Measurements from ENCODE around the gene CNOT4. TPM values are rescaled to one million over a fixed set of nuclear protein-coding genes. Genes with fewer than 3 reads are reported as not detected.

Gene CNOT4
- total RNA-seq, 2 experiments from 2014 or later, result 22.1 to 23.3 TPM

DNA sequence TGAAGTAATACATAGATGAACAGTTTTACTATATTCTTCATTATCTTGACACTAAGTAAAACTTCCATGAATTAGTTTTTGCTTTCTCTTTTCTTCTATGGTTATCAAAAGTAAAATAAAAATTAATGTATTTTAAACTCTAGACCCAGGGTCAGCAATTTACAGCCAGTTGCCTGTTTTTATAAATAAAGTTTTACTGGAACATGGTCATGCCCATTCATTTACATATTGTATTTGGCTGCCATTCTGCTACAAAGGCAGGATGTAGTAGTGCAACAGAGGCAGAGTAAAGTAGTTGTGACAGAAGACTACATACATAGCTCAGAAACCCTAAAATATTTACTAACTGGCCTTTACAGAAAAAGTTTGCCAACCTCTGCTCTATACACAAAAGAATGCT lies 98.8 kb downstream of the CNOT4 start:
- DNase-seq, result no peak
- no peak for ATAC-seq
- ChIA-PET CTCF (interaction anchor here (1.2 kb wide), 1 partner anchor 130 kb away, joined by 3 read pairs; no protein-coding TSS in a partner anchor), POLR2A (no interaction called here)
- peaks cover 25% of the 10 kb centered on the region for H3K36me3 Mint-ChIP-seq (ENCODE audit: low read depth)
- H3K27ac Mint-ChIP-seq, result no peak overlapping the region
- no peaks in the 10 kb centered on the region for H3K27me3 Mint-ChIP-seq (ENCODE audit: low read depth)
- peaks cover 9% of the 10 kb centered on the region for H3K4me1 Mint-ChIP-seq (ENCODE audit: low read depth)
- H3K9me3 Mint-ChIP-seq (ENCODE audit: insufficient read depth), result no peaks in the 10 kb centered on the region
- H3K4me3 Mint-ChIP-seq, result no peak overlapping the region

DNA sequence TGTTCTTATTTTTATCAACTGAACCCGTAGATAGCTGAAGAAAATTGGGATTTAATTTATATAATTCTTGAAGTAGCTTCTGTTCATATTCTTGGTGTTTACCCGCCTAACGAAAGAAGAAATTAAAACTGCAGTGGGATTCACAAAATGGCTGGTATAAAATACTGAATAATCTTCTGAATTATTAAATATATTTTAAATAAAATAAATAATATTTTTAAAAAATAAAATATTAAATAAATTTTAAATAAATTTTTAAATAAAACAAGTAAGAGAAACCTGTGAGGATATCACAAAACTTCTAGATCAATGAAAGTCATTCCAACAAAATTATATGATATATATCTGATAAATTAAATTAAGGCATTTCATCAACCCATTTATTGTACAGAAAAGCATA lies 99.4 kb downstream of the CNOT4 start:
- Mint-ChIP-seq H3K27ac (no peak overlapping the region), H3K4me1 (ENCODE audit: low read depth) (peaks cover 9% of the 10 kb centered on the region), H3K27me3 (ENCODE audit: low read depth) (no peaks in the 10 kb centered on the region), H3K9me3 (ENCODE audit: insufficient read depth) (no peaks in the 10 kb centered on the region), H3K36me3 (ENCODE audit: low read depth) (peaks cover 25% of the 10 kb centered on the region), H3K4me3 (no peak overlapping the region)
- DNase-seq (no peak), ATAC-seq (no peak)
- CTCF ChIA-PET, result no interaction called here
- POLR2A ChIA-PET, result no interaction called here

DNA sequence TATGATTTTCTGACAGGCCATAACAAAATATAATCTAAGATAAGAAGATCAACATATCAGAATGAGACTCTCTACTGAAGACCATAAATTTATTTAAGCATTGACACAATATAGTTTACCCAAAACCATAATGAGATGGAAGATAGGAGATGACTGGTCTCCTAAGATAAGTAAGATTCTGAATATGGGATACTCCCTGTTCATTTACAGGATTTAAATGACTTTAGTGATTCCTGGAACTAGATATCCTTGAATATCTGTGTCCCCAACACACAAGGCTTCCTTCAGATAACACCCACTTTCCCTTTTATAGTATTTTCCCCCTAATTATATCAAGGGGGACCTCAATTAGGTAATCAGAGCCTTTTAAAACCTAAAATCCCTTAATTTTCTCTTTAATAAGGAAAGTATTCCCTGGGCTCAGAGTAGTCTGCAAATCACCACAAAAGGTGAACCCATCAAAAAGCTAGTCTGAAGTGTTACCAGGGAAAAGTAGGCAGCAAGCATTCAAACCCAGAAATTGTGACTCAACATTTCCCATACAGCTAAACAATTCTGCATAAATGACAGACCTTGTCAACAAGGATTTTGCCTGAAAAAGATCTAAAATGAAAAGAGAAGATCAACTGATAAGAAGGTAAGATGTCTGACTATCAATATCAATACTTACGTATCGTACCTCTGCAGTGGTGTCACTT lies 99.9 kb downstream of the CNOT4 start:
- peaks cover 25% of the 10 kb centered on the region for H3K36me3 Mint-ChIP-seq (ENCODE audit: low read depth)
- H3K9me3 Mint-ChIP-seq (ENCODE audit: insufficient read depth), result no peaks in the 10 kb centered on the region
- DNase-seq (no peak), ATAC-seq (no peak)
- POLR2A ChIA-PET, result no interaction called here
- CTCF ChIA-PET, result no interaction called here
- H3K4me3 Mint-ChIP-seq, result no peak overlapping the region
- H3K27me3 Mint-ChIP-seq (ENCODE audit: low read depth), result no peaks in the 10 kb centered on the region
- no peak overlapping the region for H3K27ac Mint-ChIP-seq
- peaks cover 9% of the 10 kb centered on the region for H3K4me1 Mint-ChIP-seq (ENCODE audit: low read depth)

DNA sequence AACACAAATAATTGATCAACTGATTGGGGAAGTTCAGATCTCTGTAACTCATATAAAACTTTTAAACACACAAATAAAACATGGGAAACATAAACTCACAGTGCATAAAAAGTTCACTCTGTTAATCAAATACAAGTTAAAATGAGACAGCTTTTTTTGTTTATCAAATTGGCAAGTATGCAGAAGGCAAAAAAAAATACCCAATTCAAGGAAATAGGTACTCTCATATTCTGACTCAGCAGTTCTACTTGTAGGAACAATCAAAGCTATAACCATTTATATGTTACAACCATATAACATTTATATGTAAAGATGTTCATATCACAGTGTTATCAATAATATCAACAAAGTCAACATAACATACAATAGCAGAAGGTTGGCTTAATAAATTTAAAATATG lies 102.0 kb downstream of the CNOT4 start:
- ATAC-seq, result no peak
- no peak overlapping the region for H3K27ac Mint-ChIP-seq
- CTCF ChIA-PET, result no interaction called here

DNA sequence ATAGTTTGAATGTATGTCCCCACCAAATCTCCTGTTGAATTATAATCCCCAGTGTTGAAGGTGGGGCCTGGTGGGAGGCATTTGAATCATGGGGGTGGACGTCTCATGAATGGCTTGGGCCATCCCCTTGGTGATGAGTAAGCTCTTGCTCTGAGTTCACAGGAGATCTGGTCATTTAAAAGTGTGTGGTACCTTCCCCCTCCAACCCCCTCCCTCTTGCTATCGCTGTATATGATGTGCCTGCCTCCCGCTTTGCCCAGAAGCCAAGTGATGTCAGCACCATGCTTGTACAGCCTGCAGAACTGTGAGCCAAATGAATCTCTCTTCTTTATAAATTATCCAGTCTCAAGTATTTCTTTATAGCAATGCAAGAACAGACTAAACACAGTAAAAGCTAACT lies 103.0 kb downstream of the CNOT4 start:
- POLR2A ChIA-PET, result no interaction called here
- no peak overlapping the region for H3K4me3 Mint-ChIP-seq

More for the DNA sequence above, 102.0 kb downstream of the CNOT4 start:
- H3K9me3 Mint-ChIP-seq (ENCODE audit: insufficient read depth), result no peaks in the 10 kb centered on the region
- POLR2A ChIA-PET, result no interaction called here
- H3K36me3 Mint-ChIP-seq (ENCODE audit: low read depth), result peaks cover 21% of the 10 kb centered on the region
- peaks cover 9% of the 10 kb centered on the region for H3K4me1 Mint-ChIP-seq (ENCODE audit: low read depth)
- H3K4me3 Mint-ChIP-seq, result no peak overlapping the region
- DNase-seq, result no peak
- H3K27me3 Mint-ChIP-seq (ENCODE audit: low read depth), result no peaks in the 10 kb centered on the region

DNA sequence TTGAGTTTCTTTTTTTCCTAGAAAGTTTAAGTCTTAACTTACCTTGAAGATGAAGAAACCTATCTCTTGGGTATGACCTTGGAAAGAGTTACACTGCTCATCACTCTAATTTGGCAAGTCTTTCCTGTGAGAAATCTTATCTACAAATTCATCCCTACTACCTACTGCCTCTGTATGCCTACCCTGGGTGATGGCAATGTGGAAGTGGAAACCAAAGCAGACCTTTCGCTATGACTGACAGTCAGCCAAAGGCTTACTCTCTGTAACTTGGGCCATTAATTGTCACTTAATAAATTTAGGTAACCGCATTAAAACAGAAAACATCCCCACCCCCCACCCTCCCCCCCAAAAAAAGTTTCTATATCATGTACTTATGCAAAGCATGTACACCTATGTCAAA lies 103.9 kb downstream of the CNOT4 start:
- Mint-ChIP-seq H3K36me3 (ENCODE audit: low read depth) (peaks cover 15% of the 10 kb centered on the region), H3K27ac (no peak overlapping the region), H3K4me3 (no peak overlapping the region), H3K4me1 (ENCODE audit: low read depth) (peaks cover 9% of the 10 kb centered on the region), H3K9me3 (ENCODE audit: insufficient read depth) (no peaks in the 10 kb centered on the region), H3K27me3 (ENCODE audit: low read depth) (no peaks in the 10 kb centered on the region)
- no peak for ATAC-seq
- ChIA-PET POLR2A (no interaction called here), CTCF (interaction anchor here (1.8 kb wide), 1 partner anchor 9 kb away, joined by 5 read pairs; no protein-coding TSS in a partner anchor)
- DNase-seq, result no peak

More for the DNA sequence above, 103.0 kb downstream of the CNOT4 start:
- Mint-ChIP-seq H3K27me3 (ENCODE audit: low read depth) (no peaks in the 10 kb centered on the region), H3K27ac (no peak overlapping the region), H3K36me3 (ENCODE audit: low read depth) (peaks cover 20% of the 10 kb centered on the region), H3K4me1 (ENCODE audit: low read depth) (peaks cover 9% of the 10 kb centered on the region), H3K9me3 (ENCODE audit: insufficient read depth) (no peaks in the 10 kb centered on the region)
- DNase-seq (no peak), ATAC-seq (no peak)
- CTCF ChIA-PET, result no interaction called here

DNA sequence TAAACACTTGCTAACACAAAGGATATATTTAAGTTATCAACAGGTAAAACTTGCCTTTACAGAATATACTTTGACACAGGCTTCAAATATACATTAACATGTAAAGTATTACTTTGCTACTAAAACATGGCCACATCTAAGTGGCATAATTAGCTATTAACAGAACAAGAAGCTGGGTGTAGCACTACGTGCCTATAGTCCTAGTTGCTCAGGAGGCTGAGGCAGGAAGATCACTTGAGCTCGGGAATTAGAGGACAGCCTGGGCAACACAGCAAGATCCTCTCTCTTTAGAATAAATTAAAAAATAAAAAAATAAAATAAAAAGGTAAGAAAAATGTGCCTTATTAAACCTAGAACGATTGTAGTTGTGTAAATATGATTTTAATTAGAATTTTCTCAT lies 106.6 kb downstream of the CNOT4 start:
- CTCF ChIA-PET, result no interaction called here
- H3K27me3 Mint-ChIP-seq (ENCODE audit: low read depth), result no peaks in the 10 kb centered on the region

DNA sequence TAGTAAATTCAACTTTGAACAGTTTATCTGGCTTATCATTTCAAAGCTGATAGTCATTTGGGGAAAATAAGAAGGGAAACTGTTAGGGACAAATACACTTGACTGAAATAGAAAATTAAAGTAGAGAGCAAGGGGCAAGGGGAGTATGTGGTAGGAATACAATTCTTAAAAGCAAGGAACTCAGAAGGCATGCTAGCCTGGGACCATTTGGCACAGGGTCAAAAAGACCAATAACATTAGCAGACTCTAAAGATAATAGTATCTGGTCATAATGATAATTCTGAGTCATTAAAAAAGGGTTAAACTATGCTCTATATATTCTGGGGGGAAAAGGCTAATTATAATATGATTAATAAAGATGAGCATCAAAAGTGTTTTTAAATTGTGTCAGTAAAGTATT lies 112.2 kb downstream of the CNOT4 start:
- ATAC-seq (no peak), DNase-seq (no peak)
- Mint-ChIP-seq H3K4me3 (no peak overlapping the region), H3K27ac (no peak overlapping the region), H3K4me1 (ENCODE audit: low read depth) (no peaks in the 10 kb centered on the region), H3K27me3 (ENCODE audit: low read depth) (no peaks in the 10 kb centered on the region), H3K9me3 (ENCODE audit: insufficient read depth) (no peaks in the 10 kb centered on the region), H3K36me3 (ENCODE audit: low read depth) (peaks cover 11% of the 10 kb centered on the region)
- POLR2A ChIA-PET, result no interaction called here
- CTCF ChIA-PET, result no interaction called here

More for the DNA sequence above, 106.6 kb downstream of the CNOT4 start:
- ATAC-seq (no peak), DNase-seq (no peak)
- H3K27ac Mint-ChIP-seq, result no peak overlapping the region
- POLR2A ChIA-PET, result no interaction called here
- H3K4me1 Mint-ChIP-seq (ENCODE audit: low read depth), result peaks cover 3% of the 10 kb centered on the region
- no peak overlapping the region for H3K4me3 Mint-ChIP-seq
- peaks cover 9% of the 10 kb centered on the region for H3K36me3 Mint-ChIP-seq (ENCODE audit: low read depth)
- H3K9me3 Mint-ChIP-seq (ENCODE audit: insufficient read depth), result no peaks in the 10 kb centered on the region

DNA sequence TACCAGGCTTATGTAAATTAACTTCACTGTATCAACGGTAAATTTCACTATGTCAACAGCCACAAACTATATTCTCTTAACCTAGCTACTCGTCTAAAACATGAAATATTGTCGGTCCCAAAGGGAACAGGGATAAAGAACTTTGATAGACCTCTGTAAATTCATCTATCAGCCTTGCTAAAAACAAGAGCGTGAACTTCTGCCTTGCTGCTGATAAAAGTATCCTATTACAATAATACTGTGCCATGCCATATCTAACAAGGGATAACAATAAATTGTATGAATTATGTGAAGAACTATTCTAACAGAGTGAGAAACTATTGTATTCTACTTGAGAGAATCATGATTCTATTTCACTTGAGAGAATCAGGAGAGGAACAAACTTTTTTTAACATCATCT lies 117.2 kb downstream of the CNOT4 start:
- ChIA-PET POLR2A (no interaction called here), CTCF (no interaction called here)
- ATAC-seq, result no peak

DNA sequence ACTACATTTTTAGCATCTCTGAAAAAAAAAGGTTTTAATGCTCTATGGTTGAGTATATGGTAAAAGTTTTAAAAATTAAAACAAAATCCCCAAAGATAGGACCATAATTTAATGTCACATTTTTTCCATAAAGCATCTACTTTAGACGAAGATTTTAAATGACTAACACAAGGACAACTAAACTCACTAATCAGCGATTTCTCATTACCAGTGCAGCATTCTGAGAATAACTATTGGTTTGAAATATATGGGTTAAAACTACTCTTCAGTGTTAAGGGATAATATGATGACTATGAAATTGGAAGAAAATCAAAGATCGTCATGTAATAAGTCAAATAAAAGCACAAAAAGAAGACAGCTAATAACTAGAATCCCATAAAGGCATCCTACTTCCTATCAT lies 118.4 kb downstream of the CNOT4 start:
- ATAC-seq, result no peak
- ChIA-PET CTCF (interaction anchor here (1.7 kb wide), 1 partner anchor 118 kb away, joined by 5 read pairs; no protein-coding TSS in a partner anchor), POLR2A (no interaction called here)
- Mint-ChIP-seq H3K4me1 (ENCODE audit: low read depth) (no peaks in the 10 kb centered on the region), H3K36me3 (ENCODE audit: low read depth) (peaks cover 24% of the 10 kb centered on the region), H3K27ac (no peak overlapping the region), H3K4me3 (no peak overlapping the region), H3K27me3 (ENCODE audit: low read depth) (no peaks in the 10 kb centered on the region), H3K9me3 (ENCODE audit: insufficient read depth) (no peaks in the 10 kb centered on the region)
- DNase-seq, result no peak

More for the DNA sequence above, 117.2 kb downstream of the CNOT4 start:
- Mint-ChIP-seq H3K4me3 (no peak overlapping the region), H3K27me3 (ENCODE audit: low read depth) (no peaks in the 10 kb centered on the region), H3K9me3 (ENCODE audit: insufficient read depth) (no peaks in the 10 kb centered on the region), H3K4me1 (ENCODE audit: low read depth) (no peaks in the 10 kb centered on the region), H3K27ac (no peak overlapping the region), H3K36me3 (ENCODE audit: low read depth) (peaks cover 22% of the 10 kb centered on the region)
- DNase-seq, result no peak

DNA sequence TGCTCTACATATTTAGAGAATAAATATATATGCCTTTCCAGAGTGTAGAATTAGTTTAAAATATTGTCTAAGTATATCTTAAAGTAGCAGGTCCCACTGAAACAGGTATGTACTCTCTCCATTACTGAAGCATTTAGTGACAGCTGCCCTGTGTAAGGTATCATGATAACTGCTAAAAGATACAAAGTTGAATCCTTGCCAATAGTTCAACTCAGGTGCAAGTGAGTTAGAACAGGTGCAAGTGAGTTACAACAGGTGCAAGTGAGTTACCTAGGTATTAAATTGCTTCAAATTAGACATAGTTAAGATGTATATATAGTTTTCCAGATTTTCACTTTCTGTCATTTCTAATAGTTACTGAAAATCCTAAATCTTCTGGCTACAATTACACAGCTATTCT lies 119.1 kb downstream of the CNOT4 start:
- DNase-seq (no peak), ATAC-seq (no peak)
- Mint-ChIP-seq H3K9me3 (ENCODE audit: insufficient read depth) (no peaks in the 10 kb centered on the region), H3K4me1 (ENCODE audit: low read depth) (no peaks in the 10 kb centered on the region), H3K27ac (no peak overlapping the region), H3K4me3 (no peak overlapping the region), H3K36me3 (ENCODE audit: low read depth) (peaks cover 25% of the 10 kb centered on the region), H3K27me3 (ENCODE audit: low read depth) (no peaks in the 10 kb centered on the region)
- CTCF ChIA-PET, result interaction anchor here (1.7 kb wide), 1 partner anchor 117 kb away, joined by 5 read pairs; no protein-coding TSS in a partner anchor
- POLR2A ChIA-PET, result no interaction called here

DNA sequence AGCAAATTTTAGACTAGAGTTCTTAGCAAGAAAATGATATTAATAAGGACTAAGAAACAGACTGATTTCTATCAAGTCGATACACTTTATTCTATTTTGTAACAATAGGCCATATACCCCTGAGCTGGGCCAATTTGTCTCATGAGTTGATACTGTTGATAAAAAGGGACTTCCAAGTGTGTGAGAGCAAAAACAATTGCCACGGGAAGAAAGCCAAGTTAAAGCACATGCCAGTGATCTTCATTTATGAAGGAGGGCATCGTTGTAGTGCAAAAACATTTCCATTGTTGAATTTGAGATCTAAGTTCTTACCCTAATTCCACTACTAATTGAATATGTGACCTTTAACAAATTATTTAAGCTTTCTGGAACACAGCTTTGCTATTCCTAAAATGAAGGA lies 119.9 kb downstream of the CNOT4 start:
- DNase-seq, result no peak
- H3K9me3 Mint-ChIP-seq (ENCODE audit: insufficient read depth), result no peaks in the 10 kb centered on the region
- H3K4me1 Mint-ChIP-seq (ENCODE audit: low read depth), result no peaks in the 10 kb centered on the region
- H3K36me3 Mint-ChIP-seq (ENCODE audit: low read depth), result peaks cover 22% of the 10 kb centered on the region
- H3K4me3 Mint-ChIP-seq, result no peak overlapping the region
- no peak for ATAC-seq
- ChIA-PET CTCF (interaction anchor here (1.7 kb wide), 1 partner anchor 116 kb away, joined by 5 read pairs; no protein-coding TSS in a partner anchor), POLR2A (no interaction called here)
- no peak overlapping the region for H3K27ac Mint-ChIP-seq
- no peaks in the 10 kb centered on the region for H3K27me3 Mint-ChIP-seq (ENCODE audit: low read depth)

DNA sequence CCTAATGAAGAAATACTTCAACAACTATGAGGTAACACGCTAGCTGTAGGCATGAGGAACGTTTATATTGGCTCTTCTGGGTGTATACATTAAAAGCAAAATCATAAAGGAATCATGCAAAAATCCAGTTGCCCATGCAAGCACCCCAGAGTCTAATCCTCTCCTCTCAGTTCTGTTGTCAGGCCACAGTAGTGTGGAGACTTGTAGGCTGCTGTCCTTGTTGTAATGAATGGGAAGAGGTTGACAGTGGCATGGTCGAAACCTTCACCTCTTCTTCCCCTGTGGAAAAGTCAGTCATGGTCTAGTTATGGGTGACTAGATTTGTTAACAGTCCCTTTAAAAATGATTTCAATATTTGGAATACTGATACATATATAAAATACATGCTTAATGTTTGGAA lies 121.3 kb downstream of the CNOT4 start:
- ATAC-seq (no peak), DNase-seq (no peak)
- H3K36me3 Mint-ChIP-seq (ENCODE audit: low read depth), result peaks cover 16% of the 10 kb centered on the region
- H3K27ac Mint-ChIP-seq, result no peak overlapping the region
- no peaks in the 10 kb centered on the region for H3K27me3 Mint-ChIP-seq (ENCODE audit: low read depth)
- no peaks in the 10 kb centered on the region for H3K4me1 Mint-ChIP-seq (ENCODE audit: low read depth)
- ChIA-PET CTCF (no interaction called here), POLR2A (no interaction called here)
- no peak overlapping the region for H3K4me3 Mint-ChIP-seq
- H3K9me3 Mint-ChIP-seq (ENCODE audit: insufficient read depth), result no peaks in the 10 kb centered on the region
